Measurements from ENCODE around the gene PTPN7.

Gene PTPN7

DNA sequence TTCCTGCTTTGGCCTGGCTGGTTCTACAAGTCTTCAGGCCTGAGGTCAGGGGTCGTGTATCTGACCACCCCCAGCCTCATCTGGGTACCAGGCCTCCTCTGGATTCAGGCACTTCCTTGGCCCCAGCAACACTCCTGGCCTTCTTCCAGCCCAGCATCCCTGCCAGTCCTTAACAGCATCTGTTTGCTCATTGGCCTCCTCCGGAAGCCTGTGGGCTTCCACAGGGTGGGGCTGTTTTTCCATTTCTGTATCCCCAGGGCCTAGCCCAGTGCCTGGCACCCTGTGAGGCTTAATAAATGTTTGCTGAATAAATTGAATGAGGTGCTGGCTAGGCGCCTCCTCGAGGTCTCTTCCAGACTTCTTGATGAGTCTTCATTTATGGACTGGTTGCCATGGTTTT lies 59.2 kb downstream of the PTPN7 start:
- Histone ChIP-seq H3K36me3 (ENCODE audit: insufficient read depth, low read depth, low read length) (no peaks in the 10 kb centered on the region), H3K27me3 (ENCODE audit: insufficient read depth, low read length) (no peaks in the 10 kb centered on the region)

More for the DNA sequence above, 59.2 kb downstream of the PTPN7 start:
- H3K4me3 ChIP-seq (ENCODE audit: low read length): no peak overlapping the region
- H3K9me3 ChIP-seq (ENCODE audit: insufficient read depth, low read depth, low read length): no peaks in the 10 kb centered on the region
- H3K4me1 ChIP-seq (ENCODE audit: insufficient read depth, low read length): peaks cover 18% of the 10 kb centered on the region; the same call in 1 of the 2 replicates
- no peak overlapping the region for H3K27ac ChIP-seq (ENCODE audit: low read length)
- H3K9ac ChIP-seq (ENCODE audit: low read depth, low read length): no peak overlapping the region

Measured in iPS-20b (cell line).